Measurements from ENCODE around the gene PARP15.
"Not testable (repeated sequence)": the region's sequence is repeated elsewhere in the genome, so short reads cannot be mapped to it uniquely, and the experiment has no call there.

The PARP15 gene

GRCh38 chr3:122671553-122671952 is 94.1 kb downstream of the PARP15 start:
- no peak for DNase-seq

- no peak for DNase-seq
Measured at GRCh38 chr3:122674339-122674738, 96.9 kb downstream of the PARP15 start.

- DNase-seq, result no peak
Measured at GRCh38 chr3:122676759-122677158, 99.3 kb downstream of the PARP15 start.

DNA sequence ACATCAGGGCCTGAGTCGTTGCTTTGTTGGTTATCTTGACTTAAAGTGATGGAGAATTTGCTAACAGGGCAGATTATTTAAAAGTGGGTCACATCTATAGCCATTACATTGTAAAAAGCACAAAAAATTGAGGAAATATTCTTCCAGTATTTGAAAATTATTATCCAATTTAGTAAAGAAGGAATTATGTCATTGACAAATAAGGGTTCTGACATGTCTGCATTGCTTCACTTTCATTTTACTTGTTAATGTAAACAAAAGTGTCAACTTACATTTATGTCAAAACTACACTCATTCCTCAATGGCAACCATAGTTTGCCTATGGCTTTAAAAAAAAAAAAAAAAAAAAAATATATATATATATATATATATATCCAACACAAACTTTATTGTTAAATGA is 99.8 kb downstream of the PARP15 start:
- no peak for DNase-seq

DNA sequence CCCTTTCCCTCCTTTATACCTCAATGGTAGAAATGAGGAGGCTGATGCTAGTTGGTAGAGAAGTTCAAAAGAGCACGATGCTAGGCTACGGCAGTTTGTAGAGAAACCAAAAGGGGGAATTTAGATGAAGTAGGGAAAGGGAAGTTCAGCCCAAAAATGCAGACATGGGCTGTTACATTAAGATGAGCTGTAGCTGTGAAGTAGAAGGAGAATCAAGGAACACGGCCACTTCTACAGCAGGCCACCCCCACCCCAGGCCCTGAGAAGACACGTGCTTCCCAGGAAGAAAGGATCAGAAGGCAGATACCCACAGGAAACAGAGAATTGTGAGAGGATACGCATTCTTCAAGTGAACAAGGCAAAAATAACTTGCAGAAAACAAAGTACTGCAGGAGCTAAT is 101.1 kb downstream of the PARP15 start:
- no peak for DNase-seq

DNA sequence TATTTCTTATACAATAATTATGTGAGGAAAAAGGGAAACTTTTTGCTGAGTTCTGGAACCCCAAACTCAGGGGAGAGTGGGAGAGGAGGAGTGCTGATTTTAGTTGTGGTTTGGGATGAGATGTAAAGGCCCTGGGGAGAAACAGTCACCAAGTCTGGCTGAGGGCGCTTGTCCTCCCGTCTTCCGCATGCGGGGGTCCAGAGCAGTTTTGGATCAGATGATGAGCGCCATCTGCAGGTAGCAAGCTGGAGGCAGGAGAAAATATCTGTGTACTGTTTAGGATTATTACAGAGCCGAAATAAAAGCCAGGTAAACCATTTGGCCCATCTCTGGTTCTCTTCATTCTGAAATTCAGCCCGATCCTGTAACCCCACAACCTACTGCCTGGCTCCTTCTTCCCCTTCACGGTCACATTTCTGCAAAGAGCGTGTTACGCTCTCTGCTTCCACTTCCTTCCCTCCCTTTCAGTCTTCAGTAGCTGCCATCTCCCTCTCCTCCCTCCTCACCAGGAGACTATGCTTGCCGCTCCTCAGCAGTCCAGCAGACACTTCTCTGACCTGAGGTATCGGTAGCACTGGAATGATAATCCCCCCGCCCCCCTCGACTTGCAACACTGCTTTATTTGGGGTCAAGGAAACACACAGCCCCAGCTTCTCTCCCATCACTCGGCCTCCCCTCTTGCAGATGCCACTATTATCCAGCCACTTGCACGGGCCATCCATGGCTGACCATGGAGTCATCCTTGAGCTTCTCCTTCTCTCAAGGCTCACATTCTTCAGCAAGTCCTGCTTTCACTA is 101.8 kb downstream of the PARP15 start:
- peak; percentile 62 for DNase-seq

GRCh38 chr3:122679882-122680474 is 102.5 kb downstream of the PARP15 start:
- no peak for DNase-seq

- peak; percentile 34 for DNase-seq
Measured at GRCh38 chr3:122680475-122681283, 103.2 kb downstream of the PARP15 start, which contains the start of gene PARP14. TSS of gene PARP14 (plus strand) at chr3:122680839. CDS start at chr3:122680884, 45 bp downstream.

DNA sequence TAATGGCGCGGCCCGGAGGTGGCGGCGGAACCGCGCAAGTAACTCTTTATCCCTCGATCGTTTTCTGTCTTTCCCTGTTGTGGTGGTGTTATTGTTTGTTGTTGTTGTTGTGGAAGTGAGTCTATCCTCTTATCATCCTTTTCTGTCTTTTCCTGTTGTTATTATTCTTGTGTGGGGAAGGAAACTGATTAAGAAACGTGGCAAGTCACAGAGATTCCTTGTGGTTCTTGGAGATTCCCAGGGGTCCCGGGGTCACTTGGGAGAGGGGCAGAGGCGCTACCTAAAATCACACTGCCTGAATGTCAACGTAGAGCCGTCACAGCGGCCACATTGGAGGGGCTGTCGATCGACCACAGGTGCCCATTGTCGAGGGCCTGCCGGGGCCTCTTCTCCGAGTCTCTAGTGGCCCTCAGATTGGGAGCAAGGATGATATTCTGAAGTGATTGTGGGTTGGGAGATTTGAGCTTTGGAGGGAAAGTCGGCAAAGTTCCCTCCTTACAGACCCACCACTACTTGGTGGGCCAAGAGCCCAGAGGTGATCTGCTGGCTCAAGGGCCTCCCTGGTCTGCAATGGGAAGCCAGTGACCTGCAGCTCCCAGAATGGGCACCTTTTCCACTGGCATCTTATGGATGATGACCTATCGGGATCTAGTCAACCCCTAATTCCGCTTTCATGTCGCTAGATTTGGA is 104.0 kb downstream of the PARP15 start:
- DNase-seq, result no peak

GRCh38 chr3:122681974-122682409 is 104.5 kb downstream of the PARP15 start:
- DNase-seq, result no peak

DNA sequence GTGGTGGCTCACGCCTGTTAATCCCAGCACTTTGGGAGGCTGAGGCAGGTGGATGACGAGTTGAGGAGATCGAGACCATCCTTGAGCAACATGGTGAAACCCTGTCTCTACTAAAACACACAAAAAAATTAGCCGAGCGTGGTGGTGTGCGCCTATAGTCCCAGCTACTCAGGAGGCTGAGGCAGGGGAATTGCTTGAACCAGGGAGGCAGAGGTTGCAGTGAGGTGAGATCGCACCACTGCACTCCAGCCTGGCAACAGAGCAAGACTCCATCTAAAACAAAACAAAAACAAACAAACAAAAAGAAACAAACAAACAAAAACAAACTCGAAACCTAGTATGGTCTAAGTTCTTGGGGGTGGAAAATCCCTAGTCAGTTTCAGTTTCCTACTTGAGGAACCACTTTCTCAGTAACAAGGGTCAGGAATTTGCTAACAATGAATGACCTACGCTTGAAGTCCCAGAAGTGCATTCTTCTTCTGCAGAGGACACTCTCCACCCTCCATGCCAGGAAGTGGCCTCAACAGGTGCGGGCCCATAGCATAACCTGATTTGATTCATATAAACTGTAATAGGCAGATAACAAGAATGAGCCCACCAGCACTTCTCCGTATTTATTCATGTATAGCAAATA is 105.4 kb downstream of the PARP15 start:
- DNase-seq, result not testable (repeated sequence)

GRCh38 chr3:122687298-122687697 is 109.8 kb downstream of the PARP15 start:
- no peak for DNase-seq
